Trophoblast cell (in vitro differentiated cells and primary cell): ENCODE results near the gene DHRSX.
"Not testable (repeated sequence)": the region's sequence is repeated elsewhere in the genome, so short reads cannot be mapped to it uniquely, and the experiment has no call there.

Experiments
- DNase-seq, 2 donors: peaks; one replicate each; pipeline ENCODE4 v3.0.0-alpha.2; 2016
- H2AFZ ChIP-seq: 2 replicates; pipeline ENCODE4 v1.6.1; 2013; ENCODE audit warnings: low read length, moderate library complexity, mild to moderate bottlenecking; ENCODE audit not compliant: insufficient read depth, poor library complexity
- H2AK5ac ChIP-seq: 2 replicates; pipeline ENCODE4 v1.6.1; 2013; ENCODE audit warnings: mild to moderate bottlenecking, low read length
- H2BK120ac ChIP-seq: 2 replicates; pipeline ENCODE4 v1.6.1; 2013; ENCODE audit warnings: low read length, mild to moderate bottlenecking, moderate library complexity; ENCODE audit not compliant: insufficient read depth, poor library complexity
- H2BK12ac ChIP-seq: 2 replicates; pipeline ENCODE4 v1.6.1; 2013; ENCODE audit warnings: mild to moderate bottlenecking, low read length, moderate library complexity
- H2BK5ac ChIP-seq: 2 replicates; pipeline ENCODE4 v1.6.1; 2013; ENCODE audit warnings: low read length, low read depth, moderate library complexity, mild to moderate bottlenecking; ENCODE audit not compliant: poor library complexity
- H3K14ac ChIP-seq: 2 replicates; pipeline ENCODE4 v1.6.1; 2013; ENCODE audit warnings: mild to moderate bottlenecking, low read length
- H3K18ac ChIP-seq: 2 replicates; pipeline ENCODE4 v1.6.1; 2013; ENCODE audit warnings: mild to moderate bottlenecking, low read length
- H3K23ac ChIP-seq: 2 replicates; pipeline ENCODE4 v1.6.1; 2013; ENCODE audit warnings: low read length
- H3K27ac ChIP-seq: 2 replicates; pipeline ENCODE4 v1.5.1; 2013; ENCODE audit warnings: low read depth, mild to moderate bottlenecking, inconsistent platforms, low read length, moderate library complexity
- H3K27me3 ChIP-seq: 2 replicates; pipeline ENCODE4 v1.6.1; 2013; ENCODE audit warnings: inconsistent platforms, mild to moderate bottlenecking, low read length, moderate library complexity; ENCODE audit not compliant: insufficient read depth
- H3K36me3 ChIP-seq, 2 experiments: 1 replicate in 1 of 2; 2 replicates in 1 of 2; pipeline ENCODE4 v1.6.1; 2013; ENCODE audit warnings: low read length in 2 of 2, mild to moderate bottlenecking in 2 of 2, moderate library complexity in 1 of 2; ENCODE audit not compliant: insufficient read depth in 2 of 2, control insufficient read depth in 1 of 2
- H3K4ac ChIP-seq: 2 replicates; pipeline ENCODE4 v1.6.1; 2013; ENCODE audit warnings: low read depth, mild to moderate bottlenecking, low read length, moderate library complexity
- H3K4me1 ChIP-seq, 2 experiments: 1 replicate in 1 of 2; 2 replicates in 1 of 2; pipeline ENCODE4 v1.6.1; 2013; ENCODE audit warnings: low read length in 2 of 2, mild to moderate bottlenecking in 2 of 2, moderate library complexity in 1 of 2; ENCODE audit not compliant: insufficient read depth in 2 of 2, control insufficient read depth in 1 of 2
- H3K4me2 ChIP-seq: 2 replicates; pipeline ENCODE4 v1.6.1; 2013; ENCODE audit warnings: inconsistent platforms, mild to moderate bottlenecking, low read length, moderate library complexity
- H3K4me3 ChIP-seq: 2 replicates; pipeline ENCODE4 v1.5.1; 2013; ENCODE audit warnings: mild to moderate bottlenecking, low read depth, low read length, inconsistent platforms
- H3K79me1 ChIP-seq: one replicate; pipeline ENCODE4 v1.6.1; 2013; ENCODE audit warnings: low read length
- H3K79me2 ChIP-seq: 2 replicates; pipeline ENCODE4 v1.6.1; 2013; ENCODE audit warnings: low read length, mild to moderate bottlenecking; ENCODE audit not compliant: control insufficient read depth, insufficient read depth, poor library complexity
- H3K9ac ChIP-seq: 2 replicates; pipeline ENCODE4 v1.6.1; 2013; ENCODE audit warnings: mild to moderate bottlenecking, low read length
- H3K9me3 ChIP-seq: 2 replicates; pipeline ENCODE4 v1.6.1; 2013; ENCODE audit warnings: low read depth, mild to moderate bottlenecking, control low read depth, inconsistent platforms, low read length; ENCODE audit not compliant: insufficient read depth
- H4K12ac ChIP-seq: 2 replicates; pipeline ENCODE4 v1.6.1; 2013; ENCODE audit warnings: low read depth, mild to moderate bottlenecking, low read length, moderate library complexity
- H4K8ac ChIP-seq: 2 replicates; pipeline ENCODE4 v1.6.1; 2013; ENCODE audit warnings: low read depth, mild to moderate bottlenecking, low read length, moderate library complexity
- H4K91ac ChIP-seq: one replicate; pipeline ENCODE4 v1.6.1; 2013; ENCODE audit warnings: low read depth, mild to moderate bottlenecking, low read length, moderate library complexity
- WGBS: extraction: QIAGEN DNeasy Blood & Tissue Kit; methylation state at CpG from one replicate; pipeline ENCODE4 v1.1.7; 2013; ENCODE audit warnings: missing lambda C conversion rate; ENCODE audit not compliant: insufficient read length, insufficient coverage; ENCODE audit errors: extremely low coverage; 5-methylcytosine and 5-hydroxymethylcytosine counted together

Gene DHRSX

GRCh38 chrX:2424317-2424716 lies 76.5 kb downstream of the DHRSX start:
- no peak overlapping the region for H2BK12ac ChIP-seq
- no CpG with 5 or more reads among the region's 2 CpGs for WGBS
- no peak overlapping the region for H2BK5ac ChIP-seq
- H3K4me2 ChIP-seq: no peak overlapping the region
- H3K36me3 ChIP-seq: peaks cover 0 to 5% of the 10 kb centered on the region in 2 experiments
- H3K27me3 ChIP-seq: no peaks in the 10 kb centered on the region
- no peaks in the 10 kb centered on the region for H3K4me1 ChIP-seq
- no peak overlapping the region for H3K18ac ChIP-seq
- no peak overlapping the region for H3K14ac ChIP-seq
- no peak overlapping the region for H2BK120ac ChIP-seq
- H3K4me3 ChIP-seq: no peak overlapping the region
- H3K4ac ChIP-seq: no peak overlapping the region
- H2AFZ ChIP-seq: no peak overlapping the region
- no peak overlapping the region for H4K91ac ChIP-seq
- no peaks in the 10 kb centered on the region for H3K79me1 ChIP-seq
- no peak overlapping the region for H4K12ac ChIP-seq
- H3K23ac ChIP-seq: no peak overlapping the region
- no peak overlapping the region for H4K8ac ChIP-seq
- no peaks in the 10 kb centered on the region for H3K79me2 ChIP-seq
- H3K27ac ChIP-seq: no peak overlapping the region
- no peak overlapping the region for H2AK5ac ChIP-seq
- no peak overlapping the region for H3K9ac ChIP-seq
- H3K9me3 ChIP-seq: peaks cover 3% of the 10 kb centered on the region
- no peak for DNase-seq

- Histone ChIP-seq H3K27me3 (no peaks in the 10 kb centered on the region), H2AK5ac (no peak overlapping the region), H4K8ac (no peak overlapping the region), H3K79me1 (no peaks in the 10 kb centered on the region), H3K36me3 (peaks cover 0 to 5% of the 10 kb centered on the region in 2 experiments), H2BK12ac (no peak overlapping the region), H3K27ac (no peak overlapping the region), H4K12ac (no peak overlapping the region), H3K18ac (no peak overlapping the region), H3K23ac (no peak overlapping the region), H2AFZ (no peak overlapping the region), H3K4me1 (no peaks in the 10 kb centered on the region), H4K91ac (no peak overlapping the region), H2BK5ac (no peak overlapping the region), H3K79me2 (no peaks in the 10 kb centered on the region), H3K9me3 (peaks cover 3% of the 10 kb centered on the region), H3K4me3 (no peak overlapping the region), H3K4ac (no peak overlapping the region), H2BK120ac (no peak overlapping the region), H3K14ac (no peak overlapping the region), H3K4me2 (no peak overlapping the region), H3K9ac (no peak overlapping the region)
- no CpG with 5 or more reads among the region's 4 CpGs for WGBS
- DNase-seq: no peak
Observed at GRCh38 chrX:2423899-2424298, 76.9 kb downstream of the DHRSX start.

DNA sequence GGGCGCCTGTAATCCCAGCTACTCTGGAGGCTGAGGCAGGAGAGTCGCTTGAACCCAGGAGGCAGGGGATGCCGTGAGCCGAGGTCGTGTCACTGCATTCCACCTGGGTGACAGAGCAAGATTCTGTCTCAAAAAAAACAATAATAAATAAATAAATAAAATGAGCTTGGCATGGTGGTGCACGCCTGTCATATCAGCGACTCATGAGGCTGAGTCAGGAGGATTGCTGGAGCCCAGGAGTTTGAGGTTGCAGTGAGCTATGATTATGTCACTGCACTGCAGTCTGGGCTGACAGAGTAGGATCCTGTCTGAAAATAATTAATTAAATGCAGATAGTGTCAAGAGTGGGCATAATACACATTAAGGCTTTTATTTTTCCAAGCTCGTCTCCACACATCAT lies 77.5 kb downstream of the DHRSX start:
- Histone ChIP-seq H3K23ac (no peak overlapping the region), H3K9ac (no peak overlapping the region), H3K4me3 (no peak overlapping the region), H3K4me2 (no peak overlapping the region), H3K4me1 (no peaks in the 10 kb centered on the region), H3K79me2 (no peaks in the 10 kb centered on the region), H2AFZ (no peak overlapping the region), H4K8ac (no peak overlapping the region), H3K4ac (no peak overlapping the region), H4K91ac (no peak overlapping the region), H3K14ac (no peak overlapping the region), H2AK5ac (no peak overlapping the region), H3K27ac (no peak overlapping the region), H4K12ac (no peak overlapping the region), H2BK12ac (no peak overlapping the region), H3K36me3 (peaks cover 0 to 5% of the 10 kb centered on the region in 2 experiments), H2BK5ac (no peak overlapping the region), H3K79me1 (no peaks in the 10 kb centered on the region), H3K18ac (no peak overlapping the region), H2BK120ac (no peak overlapping the region), H3K27me3 (no peaks in the 10 kb centered on the region), H3K9me3 (peaks cover 3% of the 10 kb centered on the region)
- WGBS: no CpG with 5 or more reads among the region's 8 CpGs
- DNase-seq: no peak

- WGBS: no CpG with 5 or more reads among the region's 7 CpGs
- H3K4me2 ChIP-seq, H3K79me2 ChIP-seq, H2AFZ ChIP-seq, H3K27ac ChIP-seq, H3K27me3 ChIP-seq, H4K12ac ChIP-seq, H3K4ac ChIP-seq, H3K4me1 ChIP-seq, H3K36me3 ChIP-seq, H3K14ac ChIP-seq, H3K79me1 ChIP-seq, H3K9ac ChIP-seq, H4K8ac ChIP-seq, H3K23ac ChIP-seq, H2BK12ac ChIP-seq, DNase-seq, H4K91ac ChIP-seq, H2AK5ac ChIP-seq, H2BK5ac ChIP-seq, H3K9me3 ChIP-seq, H3K18ac ChIP-seq, H2BK120ac ChIP-seq, H3K4me3 ChIP-seq: not testable (repeated sequence)
Observed at GRCh38 chrX:2419418-2419817, 81.4 kb downstream of the DHRSX start.
